IPS DF 4.7 (cell line): ENCODE measurements around the gene KMT2E.
"Not testable (repeated sequence)": the region's sequence is repeated elsewhere in the genome, so short reads cannot be mapped to it uniquely, and the experiment has no call there.

Experiments
- DNase-seq: peaks from one replicate; pipeline ENCODE4 v3.0.0-alpha.2; 2013; ENCODE audit warnings: low spot score; ENCODE audit errors: extremely low read depth

Gene KMT2E

DNA sequence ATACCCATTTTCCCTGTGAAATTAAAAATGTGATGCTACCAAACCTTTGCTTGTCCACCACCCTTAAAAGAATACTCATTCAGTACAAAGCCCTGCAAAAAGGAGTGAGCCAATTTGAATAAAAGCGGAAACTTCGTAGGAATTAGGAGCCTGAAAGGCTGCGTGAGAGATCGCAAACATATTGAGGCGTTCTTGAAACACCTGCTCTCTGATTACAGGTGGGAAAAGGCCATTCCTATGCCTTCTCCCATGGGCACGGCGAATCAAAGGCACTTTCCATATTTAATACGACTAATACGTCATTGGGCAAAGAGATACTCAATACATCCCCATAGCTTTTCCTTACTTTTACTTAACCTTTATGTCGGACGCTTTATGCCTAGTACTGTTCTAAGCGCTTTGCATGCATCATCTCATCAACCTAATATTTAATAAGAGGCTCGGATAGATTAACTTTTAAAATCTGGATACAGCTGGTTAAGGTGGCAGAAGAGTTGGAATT lies 30.9 kb upstream of the KMT2E start:
- DNase-seq = no peak

DNA sequence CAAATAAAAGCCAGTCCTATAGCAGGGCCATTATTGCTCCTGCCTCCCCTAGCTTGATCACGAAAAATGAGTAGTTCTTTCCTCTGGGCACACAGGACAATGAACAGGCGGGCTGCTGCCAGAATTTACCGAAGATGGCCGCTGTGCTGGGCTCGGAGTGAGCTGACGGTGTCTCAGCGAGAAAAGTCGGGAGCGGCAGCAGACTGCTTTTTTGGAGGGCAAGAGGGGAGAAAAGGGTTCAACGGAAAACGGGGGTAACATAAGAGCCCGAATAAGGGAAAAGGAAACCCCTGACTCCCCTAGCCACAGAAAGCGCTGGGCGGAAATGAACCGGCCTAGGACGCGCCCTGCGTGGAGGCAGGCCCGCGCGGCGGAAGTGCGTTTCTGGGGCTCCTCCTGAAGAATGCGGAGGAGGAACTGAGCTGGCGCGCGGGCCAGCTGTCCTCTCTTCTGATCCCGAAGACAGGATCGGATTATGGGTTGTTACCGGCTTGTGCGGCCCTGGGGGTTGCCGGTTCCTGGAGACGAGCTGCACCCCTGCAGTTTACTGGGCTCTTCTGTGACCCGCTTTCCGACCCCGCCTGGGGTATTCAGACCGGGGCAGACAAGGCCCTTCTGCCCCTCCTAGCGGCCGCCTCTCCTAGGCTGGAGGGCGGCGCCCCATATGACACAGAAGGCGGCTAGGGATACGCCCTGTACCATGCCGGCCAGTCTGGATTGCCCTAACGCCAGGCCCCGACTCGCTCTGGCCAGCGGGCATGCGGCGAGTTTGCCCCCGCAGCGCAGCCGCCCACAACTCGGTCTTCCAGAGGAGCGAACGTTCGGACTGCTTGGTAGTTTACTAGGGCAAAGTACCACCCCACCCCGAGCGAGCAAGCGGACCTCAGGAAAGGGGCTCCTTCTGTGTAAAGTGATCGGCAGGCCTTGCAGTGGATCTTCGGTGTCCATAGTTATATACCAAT lies 30.1 kb upstream of the KMT2E start:
- DNase-seq = no peak

DNA sequence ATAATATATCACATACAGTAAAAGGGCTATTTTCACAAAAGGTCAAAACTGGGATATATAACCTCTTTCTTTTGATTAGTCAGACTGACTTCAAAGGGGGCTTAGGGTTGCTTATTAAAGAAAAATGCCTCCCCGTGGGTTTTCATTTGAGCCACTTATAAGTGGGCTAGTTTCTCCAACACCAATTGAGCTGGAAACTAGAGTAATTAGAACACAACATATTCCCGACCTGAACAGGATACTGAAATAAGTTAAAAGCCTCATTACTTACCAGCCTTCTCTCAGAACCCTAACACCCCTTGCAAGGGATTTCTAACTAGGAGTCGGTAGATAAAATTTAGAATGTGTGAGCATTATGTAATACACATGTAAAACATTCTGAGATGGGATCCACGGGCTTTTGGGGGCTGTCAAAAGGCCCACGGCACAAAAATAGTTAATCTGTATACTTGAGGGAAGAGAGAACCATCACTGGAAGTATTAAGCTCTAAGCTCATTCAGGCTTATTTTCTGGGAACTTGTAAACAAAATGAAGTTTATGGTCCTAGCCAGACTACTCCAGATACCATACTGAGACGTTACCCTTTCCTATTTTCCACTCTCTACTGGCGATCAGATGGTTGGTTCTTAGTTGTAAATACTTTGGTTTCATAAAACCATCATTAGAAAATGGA lies 29.3 kb upstream of the KMT2E start:
- no peak for DNase-seq

DNA sequence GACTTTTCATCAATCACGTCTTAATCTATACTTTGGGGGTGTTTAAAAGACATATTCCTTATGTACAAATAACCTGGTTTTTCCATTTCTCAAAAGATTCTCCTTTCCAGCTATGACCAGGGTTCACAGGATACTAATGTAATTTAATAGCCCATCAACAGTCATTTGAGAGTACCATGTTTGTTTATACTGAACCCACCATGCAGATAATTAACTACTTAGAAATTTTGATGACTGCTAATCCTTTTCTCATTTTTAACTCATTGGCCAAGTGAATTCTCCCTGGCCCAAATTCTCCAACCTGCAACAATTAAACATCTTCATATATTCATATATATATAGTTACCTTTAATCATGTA lies 28.8 kb upstream of the KMT2E start:
- no peak for DNase-seq

DNA sequence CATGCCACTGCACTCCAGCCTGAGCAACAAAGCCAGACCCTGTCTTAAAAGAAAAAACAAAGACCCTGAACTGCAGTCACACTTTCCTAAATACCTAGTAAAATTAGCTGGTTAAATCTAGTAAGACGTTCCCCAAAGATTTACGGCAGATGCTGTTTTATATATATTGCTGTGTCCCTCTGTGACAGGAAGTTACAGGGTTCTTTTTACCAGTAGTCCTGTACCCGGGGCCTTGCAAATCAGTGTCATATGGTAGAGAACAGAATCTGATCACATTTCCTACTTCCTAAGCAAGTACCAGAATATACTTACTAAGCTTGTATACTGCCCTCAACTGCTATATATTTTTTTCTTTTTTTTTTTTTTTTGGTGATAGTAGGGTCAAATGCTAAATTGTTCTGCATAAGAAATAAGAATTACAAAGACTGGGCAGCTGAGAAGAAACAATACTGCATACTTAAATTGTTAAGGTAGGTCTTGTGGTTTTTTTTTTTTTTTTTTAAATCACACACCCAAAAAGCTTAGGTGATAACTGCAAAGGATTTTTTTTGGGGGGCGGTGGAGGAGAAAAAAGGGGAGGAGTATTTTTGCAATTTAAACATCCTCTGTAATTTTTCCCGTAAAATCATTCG lies 27.3 kb upstream of the KMT2E start:
- no peak for DNase-seq

DNA sequence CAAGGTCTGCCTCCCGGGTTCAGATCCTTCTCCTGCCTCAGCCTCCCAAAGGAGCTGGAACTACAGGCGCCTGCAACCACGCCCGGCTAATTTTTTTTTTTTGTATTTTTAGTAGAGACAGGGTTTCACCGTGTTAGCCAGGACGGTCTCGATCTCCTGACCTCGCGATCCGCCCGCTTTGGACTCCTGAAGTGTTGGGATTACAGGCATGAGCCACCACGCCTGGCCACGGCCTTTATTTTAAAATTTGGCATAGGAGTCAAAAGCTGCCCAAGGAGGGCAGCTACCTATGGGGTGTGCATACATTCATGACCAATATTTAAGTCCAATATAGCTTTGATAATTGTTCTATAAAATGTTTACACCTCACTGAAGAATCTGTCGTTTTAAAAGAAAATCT lies 26.6 kb upstream of the KMT2E start:
- not testable (repeated sequence) for DNase-seq

DNA sequence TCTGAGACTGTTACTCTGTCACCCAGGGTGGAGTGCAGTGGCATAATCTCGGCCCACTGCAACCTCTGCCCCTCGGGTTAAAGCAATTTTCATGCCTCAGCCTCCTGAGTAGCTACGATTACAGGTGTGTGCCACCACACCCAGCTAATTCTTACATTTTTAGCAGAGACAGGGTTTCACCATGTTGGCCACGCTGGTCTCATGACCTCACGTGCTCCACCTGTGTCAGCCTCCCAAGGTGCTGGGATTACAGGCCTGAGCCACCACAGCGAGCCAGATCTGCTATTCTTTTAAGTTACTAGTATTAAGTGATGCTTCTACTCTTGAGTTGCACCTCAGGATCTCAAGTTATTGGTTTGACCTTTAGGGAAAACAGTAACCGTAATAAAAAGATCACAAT lies 23.0 kb upstream of the KMT2E start:
- DNase-seq = no peak

DNA sequence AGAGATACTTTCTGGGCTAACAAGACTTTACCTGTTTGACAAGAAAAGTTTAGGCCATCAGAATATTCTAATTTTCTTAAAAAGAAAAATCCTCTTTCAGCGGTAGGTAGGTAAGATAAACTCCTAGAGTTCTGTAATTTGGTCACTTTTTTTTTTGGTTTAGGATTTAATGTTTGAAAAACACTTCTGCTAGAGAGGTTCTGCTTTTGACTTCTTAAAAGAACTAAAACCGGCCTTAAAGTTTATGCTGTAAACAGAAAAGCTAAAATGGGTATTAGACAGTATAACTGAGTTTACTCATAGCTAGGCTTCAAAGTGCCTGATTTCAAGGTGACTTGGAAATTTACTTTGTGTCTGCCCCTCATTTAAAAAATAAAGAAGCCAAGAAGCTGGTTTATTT lies 21.7 kb upstream of the KMT2E start:
- DNase-seq = no peak

DNA sequence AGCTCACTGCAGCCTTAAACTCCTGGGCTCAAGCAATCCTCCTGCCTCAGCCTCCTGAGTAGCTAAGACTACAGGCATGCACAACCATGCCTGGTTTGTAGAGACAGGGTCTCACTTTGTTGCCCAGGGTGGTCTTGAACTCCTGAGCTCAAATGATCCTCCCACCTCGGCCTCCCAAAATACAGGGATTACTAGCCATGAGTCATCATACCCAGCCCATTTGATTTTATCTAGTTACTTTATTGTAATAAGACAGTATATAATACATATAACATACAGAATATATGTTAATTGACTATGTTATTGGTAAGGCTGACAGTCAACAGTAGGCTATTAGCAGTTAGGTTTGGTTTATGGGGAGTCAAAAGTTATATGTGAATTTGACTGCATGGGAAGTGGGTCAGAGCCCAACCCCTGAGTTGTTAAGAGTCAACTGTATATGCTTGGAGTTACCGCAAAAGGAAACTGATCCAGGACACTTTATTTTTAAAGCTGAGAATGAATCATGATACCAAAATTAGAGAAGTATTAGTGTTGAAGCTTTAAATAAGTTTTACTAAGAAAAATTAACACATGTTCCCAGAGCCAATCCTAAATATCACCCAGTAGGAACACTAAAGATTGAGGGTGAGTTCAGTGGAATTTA lies 20.7 kb upstream of the KMT2E start:
- DNase-seq = no peak

DNA sequence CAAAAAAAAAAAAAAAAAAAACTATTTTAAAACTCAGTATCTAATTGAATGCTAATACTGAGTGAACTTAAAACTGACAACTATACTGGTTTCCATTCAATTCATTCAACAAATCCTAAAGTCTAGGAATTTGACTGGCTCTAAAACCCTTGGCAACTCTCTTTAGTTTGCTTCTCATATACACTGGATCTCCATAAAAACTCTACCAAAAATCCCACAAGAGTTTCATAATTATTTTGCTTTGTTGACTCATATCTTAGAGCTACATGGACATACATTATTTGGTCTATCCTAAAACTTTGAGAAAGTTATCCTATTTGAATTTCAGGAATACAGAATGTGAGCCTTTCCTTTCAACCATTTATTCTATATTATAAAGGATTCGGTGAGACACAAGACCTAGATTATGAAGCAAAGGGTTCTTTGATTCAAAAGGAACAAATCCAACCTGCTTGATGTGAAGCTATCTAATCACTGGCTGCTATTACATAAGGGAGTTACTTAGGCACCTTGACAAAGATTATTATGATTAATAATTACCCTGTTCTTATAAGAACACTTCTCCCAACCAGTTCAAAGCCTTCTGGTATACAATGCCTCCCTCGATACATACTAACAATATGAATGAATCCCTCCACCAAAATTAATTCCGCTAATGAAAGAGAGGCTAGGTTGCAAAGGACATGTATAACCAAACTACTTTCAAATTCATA lies 15.8 kb upstream of the KMT2E start:
- no peak for DNase-seq

DNA sequence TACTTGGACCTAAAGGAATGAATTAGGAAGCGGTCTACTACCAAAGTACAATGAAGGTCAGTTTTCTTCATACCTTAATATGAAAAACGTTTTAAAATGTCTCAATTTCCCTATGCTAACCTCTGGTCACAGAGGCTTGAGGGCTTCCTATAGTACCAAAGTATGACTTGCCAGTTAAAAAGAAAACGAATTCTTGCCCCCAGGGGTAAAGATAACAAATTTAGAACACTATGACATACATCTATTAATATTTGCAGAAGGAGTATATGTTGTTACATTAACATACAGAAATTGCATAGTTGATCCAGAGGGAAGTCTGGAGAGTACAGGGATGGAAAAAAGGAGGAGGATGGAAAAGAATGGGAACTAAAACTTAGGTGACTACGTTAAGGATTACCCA lies 13.8 kb upstream of the KMT2E start:
- DNase-seq = no peak

DNA sequence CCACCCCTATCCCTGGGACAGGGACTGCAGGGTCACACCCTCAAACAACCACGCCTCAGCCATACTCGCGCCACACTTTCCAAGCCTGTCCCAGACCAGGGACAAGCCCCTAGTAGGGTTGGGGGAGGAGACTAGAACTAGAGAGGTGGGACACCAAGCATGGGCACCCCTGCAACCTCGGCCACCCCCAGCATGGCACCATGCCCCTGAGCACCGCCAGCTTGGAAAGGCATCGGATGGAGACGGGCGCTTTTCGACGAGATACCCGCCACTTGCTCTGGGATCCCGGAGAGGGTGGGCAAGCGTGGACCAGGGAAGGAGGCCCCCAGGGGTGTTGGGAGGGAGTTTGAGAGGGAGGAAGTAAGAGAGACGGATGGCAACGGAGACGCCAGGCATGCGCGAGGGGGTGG lies 13.1 kb upstream of the KMT2E start:
- no peak for DNase-seq

DNA sequence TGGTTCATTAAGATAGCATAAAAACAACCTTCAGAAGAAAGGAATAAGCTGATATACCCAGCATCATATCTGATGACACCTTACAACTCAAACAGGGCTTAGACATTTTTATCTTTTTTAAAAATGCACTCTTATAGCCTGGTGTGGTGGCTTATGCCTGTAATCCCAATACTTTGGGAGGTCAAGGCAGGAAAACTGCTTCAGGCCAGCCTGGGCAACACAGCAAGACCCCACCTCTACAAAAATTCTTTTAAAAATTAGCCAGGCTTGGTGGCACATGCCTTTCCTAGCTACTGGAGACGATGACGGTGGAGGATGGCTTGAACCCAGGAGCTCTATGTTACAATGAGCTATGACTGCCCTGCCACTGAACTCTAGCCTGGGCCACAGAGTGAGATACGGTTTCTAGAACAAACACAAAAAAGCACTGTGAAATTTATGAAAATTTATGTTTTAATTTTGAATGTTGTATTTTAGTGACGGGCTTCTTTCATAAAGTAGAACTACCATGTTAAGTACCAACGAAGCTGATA lies 12.3 kb upstream of the KMT2E start:
- DNase-seq = no peak

DNA sequence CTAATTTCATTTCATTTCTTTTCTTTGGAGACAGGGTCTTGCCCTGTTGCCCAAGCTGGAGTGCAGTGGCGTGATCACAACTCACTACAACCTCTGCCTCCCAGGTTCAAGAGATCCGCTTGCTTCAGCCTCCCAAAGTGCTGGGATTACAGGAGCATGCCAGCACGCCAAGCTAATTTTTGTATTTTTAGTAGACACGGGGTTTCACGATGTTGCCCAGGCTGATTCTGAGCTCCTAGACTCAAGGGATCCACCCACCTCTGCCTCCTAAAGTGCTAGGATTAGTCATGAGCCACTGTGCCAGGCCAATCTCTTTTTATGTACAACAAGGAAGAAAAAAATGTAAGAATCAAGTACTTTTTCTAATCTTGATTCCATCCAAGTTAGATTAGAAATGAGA lies 10.7 kb upstream of the KMT2E start:
- no peak for DNase-seq

DNA sequence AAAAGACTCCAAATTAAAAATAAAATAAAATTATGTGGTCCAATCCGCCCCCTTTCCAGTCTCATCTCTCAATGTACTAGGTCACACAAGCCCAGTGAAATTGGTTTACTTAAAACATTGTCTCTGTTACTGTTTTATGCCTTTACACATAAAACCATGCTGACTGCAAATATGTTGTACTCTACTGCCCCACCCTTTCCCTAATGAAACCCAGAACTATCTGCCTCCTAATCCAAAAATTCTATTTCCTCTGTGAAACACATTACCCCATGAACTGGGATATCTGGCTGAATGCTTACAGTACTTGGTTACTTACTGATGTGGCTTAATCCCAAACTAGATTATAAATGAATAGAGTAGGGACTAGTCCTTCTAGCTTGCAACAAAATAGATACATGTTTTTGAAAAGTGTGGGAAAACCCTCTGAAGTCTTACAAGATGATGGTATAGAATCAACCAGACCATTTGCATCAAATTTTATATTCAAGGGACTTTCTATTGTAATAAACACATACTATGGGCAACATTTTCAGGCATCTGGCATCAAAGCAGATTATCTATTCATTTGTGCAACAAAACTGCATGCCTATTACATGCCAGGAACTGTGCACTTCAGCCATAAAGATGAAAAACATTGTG lies 10.0 kb upstream of the KMT2E start:
- no peak for DNase-seq

DNA sequence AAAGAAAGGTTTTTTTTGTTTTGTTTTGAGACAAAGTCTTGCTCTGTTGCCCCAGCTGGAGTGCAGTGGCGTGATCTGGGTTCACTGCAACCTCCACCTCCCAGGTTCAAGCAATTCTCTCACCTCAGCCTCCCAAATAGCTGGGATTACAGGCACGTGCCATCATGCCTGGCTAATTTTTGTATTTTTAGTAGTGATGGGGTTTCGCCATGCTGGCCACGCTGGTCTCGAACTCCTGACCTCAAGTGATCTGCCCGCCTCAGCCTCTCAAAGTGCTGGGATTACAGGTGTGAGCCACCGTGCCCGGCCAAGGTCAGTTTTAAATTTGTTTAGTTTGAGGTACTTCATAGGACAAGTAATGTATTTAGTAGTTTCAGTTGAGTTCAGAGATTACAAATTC lies 9.0 kb upstream of the KMT2E start:
- not testable (repeated sequence) for DNase-seq

DNA sequence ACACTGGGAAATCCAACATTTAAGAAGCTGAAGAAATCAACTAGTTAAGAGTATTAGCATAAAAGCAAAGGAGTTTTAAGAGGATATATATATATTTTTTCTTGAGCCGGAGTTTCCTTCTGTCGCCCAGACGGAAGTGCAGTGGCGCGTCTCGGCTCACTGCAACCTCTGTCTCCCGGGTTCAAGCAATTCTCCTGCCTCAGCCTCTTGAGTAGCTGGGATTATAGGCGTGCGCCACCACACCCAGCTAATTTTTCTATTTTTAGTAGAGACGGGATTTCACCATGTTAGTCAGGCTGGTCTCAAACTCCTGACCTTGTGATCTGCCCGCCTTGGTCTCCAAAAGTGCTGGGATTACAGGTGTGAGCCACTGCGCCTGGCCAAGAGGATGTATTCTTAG lies 8.5 kb upstream of the KMT2E start:
- DNase-seq = not testable (repeated sequence)

DNA sequence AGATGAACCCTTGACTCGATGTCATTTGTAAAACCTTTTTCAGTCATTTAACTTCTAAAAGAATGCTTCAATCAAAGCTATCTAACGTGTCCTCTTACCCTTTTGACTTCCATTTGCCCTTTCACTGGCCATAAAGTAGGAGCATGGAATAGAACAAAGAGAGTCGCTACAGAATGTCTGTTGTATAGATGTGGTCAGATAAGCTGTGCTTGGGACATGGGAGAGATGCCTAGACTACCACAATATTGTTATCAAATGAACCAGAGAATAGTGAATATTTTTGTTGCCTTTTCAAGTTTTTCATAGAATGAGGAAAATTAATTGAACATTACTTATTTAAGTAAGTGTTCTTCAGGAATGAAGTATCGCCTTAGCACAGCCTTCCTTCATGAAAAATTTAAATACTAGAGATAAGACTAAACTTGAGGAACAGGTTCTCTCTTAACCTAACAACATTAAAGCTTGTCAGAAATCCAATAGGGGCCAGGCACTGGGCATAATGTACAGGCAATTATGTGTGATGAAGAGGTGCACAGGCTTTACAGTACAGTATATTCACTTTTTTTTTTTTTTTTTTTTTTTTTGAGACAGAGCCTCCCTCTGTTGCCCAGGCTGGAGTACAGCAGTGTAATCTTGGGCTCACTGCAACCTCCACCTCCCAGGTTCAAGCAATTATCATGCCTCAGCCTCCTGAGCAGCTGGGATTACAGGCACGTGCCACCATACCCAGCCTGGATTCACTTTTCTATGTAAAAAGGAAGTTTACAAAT lies 7.5 kb upstream of the KMT2E start:
- no peak for DNase-seq

DNA sequence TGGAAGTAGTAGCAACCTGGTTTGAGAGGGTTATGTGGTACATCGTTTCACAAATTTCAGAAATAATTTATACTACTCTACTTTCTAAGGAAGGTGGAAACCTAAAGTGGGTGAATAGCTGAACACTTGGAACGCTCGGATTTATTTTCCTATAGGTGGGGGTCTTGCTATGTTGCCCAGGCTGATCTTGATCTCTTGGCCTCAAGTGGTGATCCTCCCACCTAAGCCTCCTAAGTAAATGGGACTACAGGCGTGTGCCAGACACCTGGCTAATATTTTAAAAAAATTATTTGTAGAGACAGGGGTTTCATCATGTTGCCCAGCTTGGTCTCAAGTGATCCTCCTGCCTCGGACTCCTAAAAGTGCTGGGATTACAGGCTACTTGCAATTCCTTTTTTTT lies 6.7 kb upstream of the KMT2E start:
- no peak for DNase-seq
